Naive thymus-derived CD4-positive, alpha-beta T cell (primary cell): Measurements from ENCODE around the gene DCP2. TPM values are rescaled to one million over a fixed set of nuclear protein-coding genes. Genes with fewer than 3 reads are reported as not detected.

Experiments used
- ATAC-seq: fragments of 150-1000 bp; cut with Tn5 transposase; 2 replicates; pipeline ENCODE4 v1.10.0; 2021; ENCODE audit warnings: mild to moderate bottlenecking, moderate library complexity
- CTCF ChIA-PET: fragments of 350-600 bp; sonication (Branson Sonifier 250); formaldehyde crosslinking; loops from one replicate; lab custom pipeline; 2021; ENCODE audit warnings: antibody characterized with exemption; lab: Charles Lee
- POLR2A ChIA-PET: fragments of 350-600 bp; sonication (Branson Sonifier 250); formaldehyde crosslinking; loops from one replicate; lab custom pipeline; 2021; ENCODE audit warnings: antibody characterized with exemption, inconsistent platforms; lab: Charles Lee
- DNase-seq, 9 donors: peaks; one replicate each; pipeline versions ENCODE4 v3.0.0 to v3.0.0-alpha.2; 2020 to 2022; ENCODE audit warnings: mixed read lengths in 1 of 9
- H3K27ac ChIP-seq: one replicate; pipeline ENCODE4 v1.7.0; 2013; ENCODE audit warnings: mild to moderate bottlenecking, low read depth, low read length, moderate library complexity
- H3K27me3 ChIP-seq, 2 donors: one replicate each; pipeline ENCODE4 v1.7.0; 2013; ENCODE audit warnings: low read length in 2 of 2, mild to moderate bottlenecking in 2 of 2, moderate library complexity in 2 of 2; ENCODE audit not compliant: control insufficient read depth in 2 of 2, insufficient read depth in 2 of 2
- H3K36me3 ChIP-seq, 3 experiments: 1 replicate in 2 of 3; 2 replicates in 1 of 3; pipeline ENCODE4 v1.7.0; 2013; ENCODE audit warnings: low read length in 3 of 3, mild to moderate bottlenecking in 3 of 3, moderate library complexity in 1 of 3; ENCODE audit not compliant: insufficient read depth in 3 of 3, control insufficient read depth in 2 of 3
- H3K4me1 ChIP-seq, 2 donors: one replicate each; pipeline ENCODE4 v1.7.0; 2013; ENCODE audit warnings: low read length in 2 of 2, mild to moderate bottlenecking in 2 of 2, moderate library complexity in 1 of 2; ENCODE audit not compliant: control insufficient read depth in 2 of 2, insufficient read depth in 2 of 2
- H3K4me3 ChIP-seq: 2 replicates; pipeline ENCODE4 v1.7.0; 2013; ENCODE audit warnings: mild to moderate bottlenecking, low read length
- H3K9me3 ChIP-seq, 3 experiments: 1 replicate in 2 of 3; 2 replicates in 1 of 3; pipeline ENCODE4 v1.7.0; 2013; ENCODE audit warnings: low read length in 3 of 3; ENCODE audit not compliant: control insufficient read depth in 2 of 3
- H3K27ac Mint-ChIP-seq, 9 donors: one replicate each; pipeline ENCODE4 v1.8.0; 2020 to 2022; ENCODE audit warnings: mixed read lengths in 9 of 9, mild to moderate bottlenecking in 8 of 9, moderate library complexity in 5 of 9, inconsistent platforms in 2 of 9
- H3K27me3 Mint-ChIP-seq, 5 donors: one replicate each; pipeline ENCODE4 v1.8.0; 2021 to 2022; ENCODE audit warnings: mixed read lengths in 5 of 5, mild to moderate bottlenecking in 1 of 5
- H3K36me3 Mint-ChIP-seq, 5 donors: one replicate each; pipeline ENCODE4 v1.8.0; 2020 to 2022; ENCODE audit warnings: mixed read lengths in 5 of 5, mild to moderate bottlenecking in 3 of 5, inconsistent platforms in 1 of 5
- H3K4me1 Mint-ChIP-seq, 7 donors: one replicate each; pipeline ENCODE4 v1.8.0; 2020 to 2022; ENCODE audit warnings: mixed read lengths in 7 of 7, mild to moderate bottlenecking in 3 of 7, inconsistent platforms in 1 of 7
- H3K4me3 Mint-ChIP-seq, 10 donors: one replicate each; pipeline ENCODE4 v1.8.0; 2020 to 2022; ENCODE audit warnings: mild to moderate bottlenecking in 10 of 10, mixed read lengths in 10 of 10, moderate library complexity in 6 of 10, inconsistent platforms in 2 of 10
- H3K9me3 Mint-ChIP-seq, 11 donors: one replicate each; pipeline ENCODE4 v1.8.0; 2020 to 2022; ENCODE audit warnings: mixed read lengths in 11 of 11, mild to moderate bottlenecking in 4 of 11, inconsistent platforms in 1 of 11, moderate library complexity in 1 of 11
- intact Hi-C, 2 donors: fragments of 100-400 bp; cut with micrococcal nuclease; formaldehyde crosslinking; loops; one replicate each; pipeline ENCODE4 v1.15.1; 2023
- polyA plus RNA-seq, 2 donors: library from polyadenylated mRNA; unstranded; fragments of 300-500 nt; fragmentation: Illumina TruSeq; gene quantifications; one replicate each; pipeline ENCODE4 v1.2.3, GENCODE V29; 2021
- total RNA-seq, 6 experiments: library from RNA in 5 of 6; stranded (reverse) in 5 of 6; gene quantifications; 1 replicate in 5 of 6; 2 replicates in 1 of 6; pipeline ENCODE4 v1.2.3 and lab custom pipeline; 2021 to 2026

The DCP2 gene
- total and polyA plus RNA-seq, 7 experiments from 2014 or later, result 50.7 to 101 (median 65.0) TPM

- H3K27ac Mint-ChIP-seq, result peak overlapping the region in 2 of 9 donors; percentile 51 to 77
Measured at GRCh38 chr5:113027431-113027830, 50.8 kb downstream of the DCP2 start.

GRCh38 chr5:113029614-113030013 is 53.0 kb downstream of the DCP2 start:
- Histone ChIP-seq H3K27me3 (no peaks in the 10 kb centered on the region), H3K27ac (no peak overlapping the region), H3K36me3 (peaks cover 0 to 16% (median 0%) of the 10 kb centered on the region in 3 experiments), H3K4me3 (no peak overlapping the region), H3K4me1 (peaks cover 0 to 4% of the 10 kb centered on the region in 2 donors), H3K9me3 (no peaks in the 10 kb centered on the region)
- Mint-ChIP-seq H3K4me1 (peaks cover 0 to 14% (median 0%) of the 10 kb centered on the region in 7 donors), H3K9me3 (no peaks in the 10 kb centered on the region), H3K27ac (peak overlapping the region in 5 of 9 donors; percentile 2 to 54 (median 14)), H3K36me3 (peaks cover 5 to 33% (median 22%) of the 10 kb centered on the region in 5 donors), H3K27me3 (no peaks in the 10 kb centered on the region), H3K4me3 (no peak overlapping the region)
- intact Hi-C loops, result loop anchor here in 1 of 2 donors (5.0 kb wide), 1 partner anchor 32 kb away; no protein-coding TSS in a partner anchor
- POLR2A ChIA-PET, result no interaction called here
- CTCF ChIA-PET, result no interaction called here
- ATAC-seq (no peak), DNase-seq (no peak)

More at GRCh38 chr5:113027431-113027830, 50.8 kb downstream of the DCP2 start:
- Mint-ChIP-seq H3K36me3 (peaks cover 5 to 33% (median 27%) of the 10 kb centered on the region in 5 donors), H3K4me1 (peaks cover 1 to 34% (median 20%) of the 10 kb centered on the region in 7 donors), H3K9me3 (no peaks in the 10 kb centered on the region), H3K4me3 (no peak overlapping the region), H3K27me3 (no peaks in the 10 kb centered on the region)
- Histone ChIP-seq H3K9me3 (no peaks in the 10 kb centered on the region), H3K4me3 (no peak overlapping the region), H3K36me3 (peaks cover 0 to 16% (median 0%) of the 10 kb centered on the region in 3 experiments), H3K27me3 (no peaks in the 10 kb centered on the region), H3K4me1 (peaks cover 11 to 13% of the 10 kb centered on the region in 2 donors), H3K27ac (no peak overlapping the region)
- CTCF ChIA-PET, result interaction anchor here (0.5 to 0.7 kb wide), 3 partner anchors 29 to 600 kb away, joined by 3 to 7 read pairs (median 3); no protein-coding TSS in a partner anchor
- DNase-seq (no peak), ATAC-seq (no peak)
- POLR2A ChIA-PET, result interaction anchor here (1.2 kb wide), 1 partner anchor 14 kb away, joined by 5 read pairs; no protein-coding TSS in a partner anchor
- intact Hi-C loops, result no loop called here

- Histone ChIP-seq H3K27me3 (no peaks in the 10 kb centered on the region), H3K9me3 (no peaks in the 10 kb centered on the region), H3K36me3 (peaks cover 0 to 16% (median 0%) of the 10 kb centered on the region in 3 experiments), H3K4me3 (no peak overlapping the region), H3K27ac (no peak overlapping the region), H3K4me1 (peaks cover 0 to 4% of the 10 kb centered on the region in 2 donors)
- Mint-ChIP-seq H3K9me3 (no peaks in the 10 kb centered on the region), H3K4me3 (no peak overlapping the region), H3K27ac (peak overlapping the region in 3 of 9 donors; percentile 28 to 52 (median 51)), H3K36me3 (peaks cover 5 to 27% (median 17%) of the 10 kb centered on the region in 5 donors), H3K27me3 (no peaks in the 10 kb centered on the region), H3K4me1 (peaks cover 0 to 10% (median 0%) of the 10 kb centered on the region in 7 donors)
- no peak for DNase-seq
- intact Hi-C loops, result loop anchor here in 1 of 2 donors (5.0 kb wide), 1 partner anchor 34 kb away; no protein-coding TSS in a partner anchor
- no peak for ATAC-seq
- ChIA-PET CTCF (no interaction called here), POLR2A (interaction anchor here (0.8 kb wide), 1 partner anchor 10 kb away, joined by 4 read pairs; no protein-coding TSS in a partner anchor)
Measured at GRCh38 chr5:113031104-113031503, 54.5 kb downstream of the DCP2 start.

GRCh38 chr5:113031557-113031956 is 55.0 kb downstream of the DCP2 start:
- H3K4me3 Mint-ChIP-seq, result no peak overlapping the region
- no peaks in the 10 kb centered on the region for H3K27me3 Mint-ChIP-seq
- peaks cover 0 to 4% of the 10 kb centered on the region in 2 donors for H3K4me1 ChIP-seq
- ChIA-PET CTCF (no interaction called here), POLR2A (interaction anchor here (0.8 kb wide), 1 partner anchor 11 kb away, joined by 4 read pairs; no protein-coding TSS in a partner anchor)
- no peaks in the 10 kb centered on the region for H3K27me3 ChIP-seq
- H3K36me3 ChIP-seq, result peaks cover 0 to 12% (median 0%) of the 10 kb centered on the region in 3 experiments
- peaks cover 0 to 10% (median 0%) of the 10 kb centered on the region in 7 donors for H3K4me1 Mint-ChIP-seq
- peak overlapping the region in 2 of 9 donors; percentile 41 to 62 for H3K27ac Mint-ChIP-seq
- H3K4me3 ChIP-seq, result no peak overlapping the region
- H3K27ac ChIP-seq, result no peak overlapping the region
- no peaks in the 10 kb centered on the region for H3K9me3 ChIP-seq
- no peaks in the 10 kb centered on the region for H3K9me3 Mint-ChIP-seq
- ATAC-seq (no peak), DNase-seq (no peak)
- intact Hi-C loops, result loop anchor here in 1 of 2 donors (5.0 kb wide), 1 partner anchor 34 kb away; no protein-coding TSS in a partner anchor
- H3K36me3 Mint-ChIP-seq, result peaks cover 3 to 23% (median 16%) of the 10 kb centered on the region in 5 donors

- ChIA-PET CTCF (interaction anchor here (1.2 kb wide), 1 partner anchor 38 kb away, joined by 4 read pairs; no protein-coding TSS in a partner anchor), POLR2A (no interaction called here)
- Histone ChIP-seq H3K27ac (no peak overlapping the region), H3K4me1 (peaks cover 0 to 4% of the 10 kb centered on the region in 2 donors), H3K4me3 (no peak overlapping the region), H3K36me3 (no peaks in the 10 kb centered on the region), H3K9me3 (no peaks in the 10 kb centered on the region), H3K27me3 (no peaks in the 10 kb centered on the region)
- Mint-ChIP-seq H3K4me1 (peaks cover 0 to 11% (median 3%) of the 10 kb centered on the region in 7 donors), H3K27me3 (no peaks in the 10 kb centered on the region), H3K4me3 (no peak overlapping the region), H3K27ac (no peak overlapping the region), H3K36me3 (peaks cover 0 to 7% (median 4%) of the 10 kb centered on the region in 5 donors), H3K9me3 (no peaks in the 10 kb centered on the region)
- DNase-seq (no peak), ATAC-seq (no peak)
- intact Hi-C loops, result loop anchor here in 1 of 2 donors (5.0 kb wide), 1 partner anchor 37 kb away; no protein-coding TSS in a partner anchor
Measured at GRCh38 chr5:113034182-113034773, 57.7 kb downstream of the DCP2 start.

GRCh38 chr5:113035096-113035495 is 58.5 kb downstream of the DCP2 start:
- ChIA-PET POLR2A (no interaction called here), CTCF (interaction anchor here (1.2 kb wide), 1 partner anchor 39 kb away, joined by 4 read pairs; no protein-coding TSS in a partner anchor)
- DNase-seq (no peak), ATAC-seq (no peak)
- intact Hi-C loops, result no loop called here
- H3K4me1 ChIP-seq, result peaks cover 0 to 4% of the 10 kb centered on the region in 2 donors
- no peak overlapping the region for H3K4me3 ChIP-seq
- peaks cover 0 to 5% (median 0%) of the 10 kb centered on the region in 5 donors for H3K36me3 Mint-ChIP-seq
- no peaks in the 10 kb centered on the region for H3K27me3 ChIP-seq
- H3K27ac Mint-ChIP-seq, result peak overlapping the region in 2 of 9 donors; percentile 3 to 25
- H3K36me3 ChIP-seq, result no peaks in the 10 kb centered on the region
- H3K4me3 Mint-ChIP-seq, result no peak overlapping the region
- no peak overlapping the region for H3K27ac ChIP-seq
- no peaks in the 10 kb centered on the region for H3K27me3 Mint-ChIP-seq
- peaks cover 0 to 11% (median 0%) of the 10 kb centered on the region in 7 donors for H3K4me1 Mint-ChIP-seq
- H3K9me3 ChIP-seq, result no peaks in the 10 kb centered on the region
- no peaks in the 10 kb centered on the region for H3K9me3 Mint-ChIP-seq
